GM23338 (cell line): Measurements from ENCODE around the gene PSMB3.

Experiments
- CREB1 ChIP-seq: fragments of 250-450 bp; sonication (Bioruptor Pico); IDR thresholded peaks from 2 replicates; pipeline ENCODE4 v1.5.0; 2020; ENCODE audit warnings: low read depth, mild to moderate bottlenecking, moderate library complexity
- CTCF ChIP-seq, 2 experiments: fragments of 200-600 bp in 1 of 2; sonication (generic) in 1 of 2; conservative IDR thresholded peaks; 2 replicates each; pipeline versions ENCODE4 v1.5.1 to v1.6.1; 2016 to 2017; ENCODE audit warnings: antibody characterized with exemption in 2 of 2, low read depth in 2 of 2, mild to moderate bottlenecking in 2 of 2, moderate library complexity in 1 of 2
- EZH2 ChIP-seq: fragments of 200-600 bp; sonication (generic); IDR thresholded peaks from one replicate; pipeline ENCODE4 v1.8.0; 2017; ENCODE audit warnings: antibody characterized with exemption, mild to moderate bottlenecking, low read depth; ENCODE audit not compliant: unreplicated experiment
- EZH2phosphoT487 ChIP-seq: fragments of 200-600 bp; sonication (generic); IDR thresholded peaks from one replicate; pipeline ENCODE4 v1.8.1; 2018; ENCODE audit warnings: antibody characterized with exemption; ENCODE audit not compliant: unreplicated experiment
- JUNB ChIP-seq: IDR thresholded peaks from one replicate; pipeline ENCODE4 v1.6.1; 2016; ENCODE audit warnings: antibody characterized with exemption; ENCODE audit not compliant: unreplicated experiment
- POLR2AphosphoS5 ChIP-seq: IDR thresholded peaks from 2 replicates; pipeline ENCODE4 v1.6.1; 2016; ENCODE audit warnings: antibody characterized with exemption, low read depth
- ZNF114 ChIP-seq: fragments of 250-450 bp; sonication (Bioruptor Pico); IDR thresholded peaks from 2 replicates; pipeline ENCODE4 v1.5.0; 2020; ENCODE audit warnings: mild to moderate bottlenecking, moderate library complexity
- ZNF331 ChIP-seq: fragments of 250-450 bp; sonication (Bioruptor Pico); IDR thresholded peaks from 2 replicates; pipeline ENCODE4 v1.5.0; 2020; ENCODE audit warnings: low read depth, mild to moderate bottlenecking, moderate library complexity
- TF ChIP-seq, protein P1 (sequence below): IDR thresholded peaks from one replicate; pipeline ENCODE4 v1.6.1; 2018; ENCODE audit warnings: antibody characterized with exemption; ENCODE audit not compliant: unreplicated experiment

GRCh38 chr17:38738007-38738662 lies 14.4 kb upstream of the PSMB3 start:
- TF ChIP-seq, protein P1, sequence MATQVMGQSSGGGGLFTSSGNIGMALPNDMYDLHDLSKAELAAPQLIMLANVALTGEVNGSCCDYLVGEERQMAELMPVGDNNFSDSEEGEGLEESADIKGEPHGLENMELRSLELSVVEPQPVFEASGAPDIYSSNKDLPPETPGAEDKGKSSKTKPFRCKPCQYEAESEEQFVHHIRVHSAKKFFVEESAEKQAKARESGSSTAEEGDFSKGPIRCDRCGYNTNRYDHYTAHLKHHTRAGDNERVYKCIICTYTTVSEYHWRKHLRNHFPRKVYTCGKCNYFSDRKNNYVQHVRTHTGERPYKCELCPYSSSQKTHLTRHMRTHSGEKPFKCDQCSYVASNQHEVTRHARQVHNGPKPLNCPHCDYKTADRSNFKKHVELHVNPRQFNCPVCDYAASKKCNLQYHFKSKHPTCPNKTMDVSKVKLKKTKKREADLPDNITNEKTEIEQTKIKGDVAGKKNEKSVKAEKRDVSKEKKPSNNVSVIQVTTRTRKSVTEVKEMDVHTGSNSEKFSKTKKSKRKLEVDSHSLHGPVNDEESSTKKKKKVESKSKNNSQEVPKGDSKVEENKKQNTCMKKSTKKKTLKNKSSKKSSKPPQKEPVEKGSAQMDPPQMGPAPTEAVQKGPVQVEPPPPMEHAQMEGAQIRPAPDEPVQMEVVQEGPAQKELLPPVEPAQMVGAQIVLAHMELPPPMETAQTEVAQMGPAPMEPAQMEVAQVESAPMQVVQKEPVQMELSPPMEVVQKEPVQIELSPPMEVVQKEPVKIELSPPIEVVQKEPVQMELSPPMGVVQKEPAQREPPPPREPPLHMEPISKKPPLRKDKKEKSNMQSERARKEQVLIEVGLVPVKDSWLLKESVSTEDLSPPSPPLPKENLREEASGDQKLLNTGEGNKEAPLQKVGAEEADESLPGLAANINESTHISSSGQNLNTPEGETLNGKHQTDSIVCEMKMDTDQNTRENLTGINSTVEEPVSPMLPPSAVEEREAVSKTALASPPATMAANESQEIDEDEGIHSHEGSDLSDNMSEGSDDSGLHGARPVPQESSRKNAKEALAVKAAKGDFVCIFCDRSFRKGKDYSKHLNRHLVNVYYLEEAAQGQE, result no peak
- TF ChIP-seq CTCF (conservative IDR thresholded peaks at IDR 0.05; ENCODE audit: low read depth in 2 of 2) (no peak), POLR2AphosphoS5 (no peak), ZNF114 (CRISPR knock-in tag) (no peak), EZH2 (no peak), EZH2phosphoT487 (no peak), JUNB (no peak), CREB1 (CRISPR knock-in tag) (no peak), ZNF331 (CRISPR knock-in tag) (no peak)
